Measurements from ENCODE around the gene FRMD5. TPM values are rescaled to one million over a fixed set of nuclear protein-coding genes. Genes with fewer than 3 reads are reported as not detected.

FRMD5 gene
- total RNA-seq, 1 experiment from 2014 or later: 17.4 TPM

- ChIA-PET POLR2A (interaction anchor here (0.6 kb wide), 1 partner anchor 18 kb away, joined by 4 read pairs; no protein-coding TSS in a partner anchor), CTCF (no interaction called here)
- no TSS peak for BruUV-seq (replicated peaks)
- intact Hi-C loops (cut with micrococcal nuclease; ENCODE audit: unreplicated experiment): no loop called here
- no peak overlapping the region for H3K4me3 ChIP-seq (ENCODE audit: low read depth, low read length)
- no peaks in the 10 kb centered on the region for H3K9me3 ChIP-seq
- no peaks in the 10 kb centered on the region for H3K27me3 ChIP-seq (replicated peaks; ENCODE audit: control insufficient read depth, insufficient read depth, low read length)
- peaks cover 19% of the 10 kb centered on the region for H3K4me1 ChIP-seq
- Mint-ChIP-seq H3K4me1 (ENCODE audit: low read depth, unreplicated experiment) (peaks cover 6% of the 10 kb centered on the region), H3K9me3 (ENCODE audit: unreplicated experiment) (no peaks in the 10 kb centered on the region), H3K27me3 (ENCODE audit: insufficient read depth, unreplicated experiment) (no peaks in the 10 kb centered on the region), H3K36me3 (ENCODE audit: insufficient read depth, unreplicated experiment) (no peaks in the 10 kb centered on the region), H3K4me3 (ENCODE audit: unreplicated experiment) (no peak overlapping the region), H3K27ac (ENCODE audit: unreplicated experiment) (no peak overlapping the region)
- TF ChIP-seq CTCF (IDR thresholded peaks at IDR 0.05; ENCODE audit: insufficient read depth in 1 of 2, low read depth in 1 of 2, low read length in 1 of 2, severe bottlenecking in 1 of 2, unreplicated experiment in 1 of 2): no peak
- no peak for DNase-seq
- H3K36me3 ChIP-seq (ENCODE audit: control insufficient read depth, insufficient read depth, low read length): no peaks in the 10 kb centered on the region
Observed at GRCh38 chr15:44222478-44222877, 27.4 kb upstream of the FRMD5 start.

GRCh38 chr15:44219073-44219472, 24.0 kb upstream of the FRMD5 start:
- Histone ChIP-seq H3K4me1 (peaks cover 19% of the 10 kb centered on the region), H3K9me3 (no peaks in the 10 kb centered on the region), H3K27me3 (replicated peaks; ENCODE audit: control insufficient read depth, insufficient read depth, low read length) (no peaks in the 10 kb centered on the region), H3K36me3 (ENCODE audit: control insufficient read depth, insufficient read depth, low read length) (no peaks in the 10 kb centered on the region), H3K4me3 (ENCODE audit: low read depth, low read length) (no peak overlapping the region)
- peaks cover 6% of the 10 kb centered on the region for H3K4me1 Mint-ChIP-seq (ENCODE audit: low read depth, unreplicated experiment)
- ChIA-PET CTCF (interaction anchor here (0.7 to 1.3 kb wide), 2 partner anchors 24 to 283 kb away, joined by 3 to 9 read pairs; partner anchors contain the start of gene FRMD5), POLR2A (no interaction called here)
- intact Hi-C loops (cut with micrococcal nuclease; ENCODE audit: unreplicated experiment): loop anchor here (1.0 kb wide), 3 partner anchors 153 to 347 kb away; no protein-coding TSS in a partner anchor
- no peak overlapping the region for H3K27ac Mint-ChIP-seq (ENCODE audit: unreplicated experiment)
- no TSS peak for BruUV-seq (replicated peaks)
- no peaks in the 10 kb centered on the region for H3K36me3 Mint-ChIP-seq (ENCODE audit: insufficient read depth, unreplicated experiment)
- TF ChIP-seq CTCF (IDR thresholded peaks at IDR 0.05; ENCODE audit: insufficient read depth in 1 of 2, low read depth in 1 of 2, low read length in 1 of 2, severe bottlenecking in 1 of 2, unreplicated experiment in 1 of 2): no peak
- no peaks in the 10 kb centered on the region for H3K9me3 Mint-ChIP-seq (ENCODE audit: unreplicated experiment)
- no peak overlapping the region for H3K4me3 Mint-ChIP-seq (ENCODE audit: unreplicated experiment)
- no peaks in the 10 kb centered on the region for H3K27me3 Mint-ChIP-seq (ENCODE audit: insufficient read depth, unreplicated experiment)
- DNase-seq: no peak

GRCh38 chr15:44216958-44217357, 21.9 kb upstream of the FRMD5 start:
- Histone ChIP-seq H3K27me3 (replicated peaks; ENCODE audit: control insufficient read depth, insufficient read depth, low read length) (no peaks in the 10 kb centered on the region), H3K4me1 (peaks cover 19% of the 10 kb centered on the region), H3K9me3 (no peaks in the 10 kb centered on the region), H3K4me3 (ENCODE audit: low read depth, low read length) (no peak overlapping the region), H3K36me3 (ENCODE audit: control insufficient read depth, insufficient read depth, low read length) (no peaks in the 10 kb centered on the region)
- Mint-ChIP-seq H3K27ac (ENCODE audit: unreplicated experiment) (no peak overlapping the region), H3K36me3 (ENCODE audit: insufficient read depth, unreplicated experiment) (no peaks in the 10 kb centered on the region), H3K27me3 (ENCODE audit: insufficient read depth, unreplicated experiment) (no peaks in the 10 kb centered on the region), H3K4me3 (ENCODE audit: unreplicated experiment) (no peak overlapping the region), H3K4me1 (ENCODE audit: low read depth, unreplicated experiment) (peaks cover 6% of the 10 kb centered on the region), H3K9me3 (ENCODE audit: unreplicated experiment) (no peaks in the 10 kb centered on the region)
- no peak for TF ChIP-seq CTCF (IDR thresholded peaks at IDR 0.05; ENCODE audit: insufficient read depth in 1 of 2, low read depth in 1 of 2, low read length in 1 of 2, severe bottlenecking in 1 of 2, unreplicated experiment in 1 of 2)
- intact Hi-C loops (cut with micrococcal nuclease; ENCODE audit: unreplicated experiment): no loop called here
- no TSS peak for BruUV-seq (replicated peaks)
- POLR2A ChIA-PET: no interaction called here
- CTCF ChIA-PET: no interaction called here
- DNase-seq: no peak
